Stimulated activated CD8-positive, alpha-beta memory T cell treated with anti-CD3 and anti-CD28 coated beads, Interleukin-15, amount 100 ng/mL, for 1 hour (primary cell): ENCODE results near the gene TCF12.

Experiments
- DNase-seq: peaks from one replicate; pipeline ENCODE4 v3.0.0-alpha.2; 2020; ENCODE audit warnings: low read depth

Gene TCF12

DNA sequence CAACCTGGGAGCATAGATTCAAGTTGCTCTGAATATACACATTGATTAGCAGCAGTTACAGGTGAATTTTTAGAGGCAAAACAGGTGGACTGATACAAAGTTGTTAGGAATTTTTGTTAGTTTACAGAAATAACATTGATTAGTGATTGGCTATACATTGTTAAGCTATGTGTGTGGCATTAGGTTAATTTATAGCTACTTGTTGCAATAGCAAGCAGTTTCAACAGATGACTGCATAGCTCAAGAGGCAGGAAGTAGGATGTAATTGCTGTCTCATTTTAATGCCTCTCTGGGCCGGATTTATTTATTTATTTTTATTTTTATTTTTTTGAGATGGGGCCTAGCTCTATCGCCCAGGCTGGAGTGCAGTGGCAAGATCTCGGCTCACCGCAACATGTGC, 99.7 kb downstream of the TCF12 start:
- DNase-seq = no peak

DNA sequence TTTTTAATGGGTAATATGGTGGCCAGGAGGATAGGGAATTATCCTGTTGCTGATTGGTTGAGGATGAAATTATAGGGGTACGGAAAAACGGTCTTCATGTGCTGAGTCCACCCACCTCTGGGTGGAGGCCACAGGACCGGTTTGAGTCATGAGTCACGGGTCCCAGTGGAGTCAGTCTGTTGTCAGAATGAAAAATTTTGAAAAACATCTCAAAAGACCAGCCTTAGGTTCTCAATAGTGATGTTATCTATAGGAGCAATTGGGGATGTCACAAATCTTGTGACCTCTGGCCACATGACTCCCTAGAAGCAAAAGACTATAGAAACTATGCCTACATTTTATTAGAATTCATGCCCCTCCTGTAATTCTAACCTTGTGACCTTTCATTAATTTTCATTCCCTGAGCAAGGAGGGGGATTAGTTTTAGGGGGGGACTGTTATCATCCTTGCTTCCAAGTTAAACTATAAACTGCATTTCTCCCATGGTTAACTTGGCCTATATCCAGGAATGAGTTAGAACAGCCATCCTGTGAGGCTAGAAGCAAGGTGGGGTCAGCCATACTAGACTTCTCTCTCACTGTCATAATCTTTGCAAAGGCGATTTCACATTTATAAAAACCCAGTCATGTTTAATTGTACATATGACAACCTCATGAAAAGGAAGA, 101.2 kb downstream of the TCF12 start:
- no peak for DNase-seq

DNA sequence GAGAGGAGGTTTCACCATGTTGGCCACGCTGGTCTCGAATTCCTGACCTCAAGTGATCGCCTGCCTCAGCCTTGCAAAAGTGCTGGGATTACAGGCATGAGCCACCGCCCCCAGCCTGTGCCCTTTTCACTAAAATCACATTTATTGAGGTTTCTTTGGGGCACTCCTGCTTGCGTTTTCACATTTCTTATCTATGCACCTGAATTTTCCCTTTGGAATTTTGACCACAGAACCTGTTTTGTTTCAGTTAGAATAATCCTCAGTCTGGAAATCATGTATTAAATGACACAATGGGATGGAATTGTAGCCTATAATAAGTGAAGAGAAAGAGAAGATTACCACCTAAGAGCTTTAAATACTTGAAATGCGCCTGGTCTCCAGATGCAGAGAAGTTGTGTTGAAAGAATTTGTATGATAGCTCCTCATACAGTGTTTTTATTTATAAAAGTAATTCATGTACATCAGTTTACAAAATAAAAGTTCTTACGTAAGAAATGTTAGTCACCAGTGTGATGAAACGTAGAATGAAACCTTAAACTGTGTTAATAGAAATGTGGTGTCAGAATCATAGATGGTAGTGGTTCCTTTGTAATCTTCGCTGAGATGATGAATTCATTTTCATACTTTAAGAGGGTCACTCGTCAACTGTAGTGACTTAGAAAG, 107.0 kb downstream of the TCF12 start:
- DNase-seq = no peak

DNA sequence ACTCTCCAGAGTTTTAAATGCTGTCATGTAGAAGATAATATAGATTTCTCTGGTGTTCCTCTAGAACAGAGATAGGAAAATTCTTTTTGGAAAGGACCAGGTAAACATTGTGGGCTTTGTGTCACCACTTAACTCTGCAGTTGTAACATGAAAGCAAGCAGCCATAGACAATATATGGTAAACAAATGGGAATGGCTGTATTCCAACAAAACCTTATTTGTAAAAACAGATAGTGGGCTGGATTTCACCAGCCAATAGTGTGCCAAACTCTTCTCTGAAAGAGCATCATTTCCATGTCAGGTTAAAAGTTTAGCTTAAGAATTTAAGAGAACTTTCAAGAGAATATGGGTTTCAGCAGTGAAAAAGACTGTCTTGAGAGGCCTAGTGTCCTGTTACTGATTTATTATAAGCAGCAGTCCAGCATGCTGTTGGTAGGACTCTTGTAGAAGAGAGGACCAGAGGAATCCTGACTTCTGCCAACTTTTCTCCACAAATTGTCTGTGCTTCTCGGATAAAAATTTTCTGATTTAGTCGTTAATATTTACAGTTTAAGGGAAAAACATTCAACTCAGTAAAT, 107.7 kb downstream of the TCF12 start:
- DNase-seq = no peak

DNA sequence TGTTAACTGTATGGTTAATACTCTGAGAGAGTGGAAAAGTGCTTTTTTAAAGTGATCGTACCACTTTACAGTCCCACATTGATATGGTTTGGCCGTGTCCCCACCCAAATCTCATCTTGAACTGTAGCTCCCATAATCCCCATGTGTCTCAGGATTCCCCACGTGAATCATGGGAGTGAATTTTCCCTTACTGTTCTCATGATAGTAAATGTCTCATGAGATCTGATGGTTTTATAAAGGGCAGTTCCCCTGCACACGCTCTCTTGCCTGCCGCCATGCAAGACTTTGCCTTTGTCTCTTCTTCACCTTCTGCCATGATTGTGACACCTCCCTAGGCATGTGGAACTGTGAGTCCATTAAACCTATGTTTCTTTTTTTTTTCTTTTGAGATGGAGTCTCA, 109.2 kb downstream of the TCF12 start:
- DNase-seq = no peak

DNA sequence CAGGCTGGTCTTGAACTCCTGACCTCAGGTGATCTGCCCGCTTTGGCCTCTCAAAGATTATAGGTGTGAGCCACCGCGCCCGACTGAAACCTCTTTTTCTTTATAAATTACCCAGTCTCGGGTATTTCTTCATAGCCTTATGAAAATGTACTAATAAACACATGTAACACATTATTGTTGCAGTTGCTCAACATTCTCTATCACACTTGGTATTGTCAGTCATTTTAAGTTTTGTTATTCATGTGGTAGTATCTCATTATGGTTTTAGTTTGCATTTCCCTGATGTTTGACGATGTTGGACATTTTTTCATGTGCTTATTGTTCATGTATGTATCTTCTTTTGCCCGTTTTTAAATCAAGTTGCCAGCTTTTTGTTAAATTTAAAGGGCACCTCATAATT, 109.7 kb downstream of the TCF12 start:
- DNase-seq = no peak

DNA sequence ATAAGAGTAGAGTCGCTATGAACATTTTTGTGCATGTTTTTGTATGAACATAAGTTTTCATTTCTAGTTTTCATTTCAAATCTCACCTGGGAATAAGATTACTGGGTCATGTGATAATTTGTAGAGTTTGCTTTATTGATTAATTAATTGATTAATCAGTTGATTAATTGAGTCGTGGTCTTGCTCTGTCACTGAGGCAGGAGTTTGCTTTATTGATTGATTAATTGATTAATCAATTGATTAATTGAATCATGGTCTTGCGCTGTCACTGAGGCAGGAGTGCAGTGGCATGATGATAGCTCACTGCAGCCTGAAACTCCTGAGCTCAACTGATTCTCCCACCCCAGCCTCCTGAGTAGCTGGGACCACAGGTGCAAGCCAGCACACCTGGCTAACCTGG, 111.6 kb downstream of the TCF12 start:
- DNase-seq = no peak

DNA sequence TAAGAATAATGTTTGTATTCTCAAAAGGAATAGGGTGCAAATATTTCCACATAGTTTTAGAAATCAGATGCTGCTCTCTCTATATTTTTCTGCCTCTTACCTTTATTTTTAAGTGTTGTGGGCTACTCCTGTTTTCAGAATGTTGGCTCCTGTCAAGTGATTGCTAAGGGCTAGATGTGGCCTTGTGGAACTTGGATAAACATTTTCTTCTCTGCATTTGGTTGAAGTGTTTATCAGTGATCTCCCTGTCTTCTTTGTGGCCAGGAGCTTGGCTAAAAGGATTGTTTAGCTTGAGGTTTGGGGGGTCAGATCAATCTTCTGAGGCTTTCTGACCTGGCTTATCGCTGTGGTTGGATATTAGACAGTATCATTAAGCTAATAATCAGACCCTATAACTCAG, 112.6 kb downstream of the TCF12 start:
- no peak for DNase-seq

DNA sequence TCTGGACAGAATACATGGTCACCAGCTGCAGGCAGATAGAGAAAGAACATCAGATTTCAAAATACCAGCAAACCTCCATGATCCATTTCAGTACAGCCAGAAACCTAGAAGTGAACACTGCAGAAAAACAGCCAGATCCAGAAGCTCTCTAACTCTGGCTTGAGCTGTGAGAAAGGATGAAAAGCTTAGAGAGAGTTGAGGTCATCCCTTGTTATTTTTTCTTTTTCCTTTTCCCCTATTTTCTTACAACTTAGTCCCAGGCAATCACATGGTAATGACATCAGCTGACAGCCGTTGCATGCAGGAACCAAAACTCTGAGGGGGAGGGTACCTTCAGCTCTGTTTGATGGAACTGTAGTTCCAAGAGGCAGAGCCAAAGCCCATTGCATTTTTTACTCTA, 113.2 kb downstream of the TCF12 start:
- no peak for DNase-seq

DNA sequence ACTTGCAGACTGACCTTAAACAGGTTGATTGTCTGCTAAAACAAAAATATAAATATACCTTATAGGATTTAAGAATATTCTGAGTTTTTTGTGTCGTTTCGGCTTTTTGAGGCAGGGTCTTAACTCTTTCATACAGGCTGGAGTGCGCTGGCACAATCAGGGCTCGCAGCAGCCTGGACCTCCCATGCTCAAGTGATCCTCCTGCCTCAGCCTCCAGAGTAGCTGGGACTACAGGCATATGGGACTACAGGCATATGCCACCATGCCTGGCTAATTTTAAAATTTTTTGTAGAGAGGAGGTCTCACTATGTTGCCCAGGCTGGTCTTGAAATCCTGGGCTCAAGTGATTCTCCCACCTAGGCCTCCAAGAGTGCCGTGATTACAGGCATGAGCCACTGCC, 113.9 kb downstream of the TCF12 start:
- no peak for DNase-seq

DNA sequence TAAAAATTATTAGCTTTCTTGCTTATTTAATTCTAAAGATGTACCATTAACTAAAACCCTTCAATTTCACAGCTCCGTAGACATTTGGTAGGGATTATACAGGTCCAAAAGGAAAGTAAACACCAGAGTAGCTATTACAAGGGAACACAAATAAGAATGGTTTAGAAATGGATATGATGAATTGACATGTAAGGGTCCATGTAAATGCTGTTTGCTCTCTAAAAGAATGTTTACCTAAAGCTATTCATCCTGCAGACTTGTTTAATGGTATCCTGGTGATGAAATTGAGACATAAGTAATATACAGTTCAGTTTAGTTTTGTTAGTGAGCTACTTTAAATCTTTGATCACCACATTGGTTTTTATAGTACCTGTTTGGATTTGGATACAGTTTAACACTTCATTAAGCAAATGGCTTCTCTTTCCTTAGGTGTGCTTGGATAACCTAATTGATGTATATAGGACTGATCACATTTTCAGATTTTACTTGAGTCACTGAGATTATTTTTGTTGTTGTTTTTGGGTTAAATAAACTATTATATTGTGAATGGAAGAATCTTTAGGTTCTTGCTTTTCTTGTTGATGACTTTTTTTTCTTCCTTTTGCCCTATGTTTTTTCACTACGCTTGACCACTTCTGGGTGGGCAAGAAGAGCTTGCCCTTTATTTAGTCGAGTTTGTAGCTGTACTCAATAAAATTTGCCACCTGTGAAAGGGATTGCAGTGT, 115.4 kb downstream of the TCF12 start:
- no peak for DNase-seq

DNA sequence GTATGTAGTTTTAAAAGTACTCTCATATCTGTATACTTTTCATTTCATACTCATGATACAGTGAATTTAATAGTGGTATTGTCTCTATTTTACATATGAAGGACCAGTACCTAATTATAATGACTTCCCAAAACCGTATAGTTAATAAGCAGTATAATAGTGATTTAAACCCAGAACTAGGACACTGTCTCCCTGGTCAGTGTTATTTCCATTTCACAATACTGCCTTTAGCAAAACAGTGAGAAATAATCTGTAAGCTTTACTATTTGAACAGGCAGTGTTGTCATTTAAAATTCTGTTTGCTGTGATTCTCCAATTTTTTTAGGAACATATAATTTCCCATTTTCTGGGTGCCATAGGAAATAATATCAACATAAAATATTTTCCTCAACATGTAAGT, 116.2 kb downstream of the TCF12 start:
- no peak for DNase-seq

DNA sequence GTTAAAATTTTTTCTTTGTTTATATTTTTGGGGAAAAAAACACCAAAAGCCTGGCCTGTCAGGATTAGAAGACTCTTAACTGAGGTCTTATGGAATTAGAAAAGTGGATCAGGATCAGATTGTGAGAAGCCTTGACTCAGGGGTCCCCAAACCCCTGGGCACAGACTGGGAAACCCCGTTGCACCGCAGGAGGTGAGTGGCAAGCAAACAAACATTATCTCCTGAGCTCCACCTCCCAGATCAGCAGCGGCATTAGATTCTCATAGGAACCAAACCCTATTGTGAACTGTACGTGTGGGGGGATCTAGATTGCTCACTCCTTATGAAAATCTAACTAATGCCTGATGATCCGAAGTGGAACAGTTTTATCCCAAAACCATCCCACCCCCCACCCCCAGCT, 117.2 kb downstream of the TCF12 start:
- no peak for DNase-seq

DNA sequence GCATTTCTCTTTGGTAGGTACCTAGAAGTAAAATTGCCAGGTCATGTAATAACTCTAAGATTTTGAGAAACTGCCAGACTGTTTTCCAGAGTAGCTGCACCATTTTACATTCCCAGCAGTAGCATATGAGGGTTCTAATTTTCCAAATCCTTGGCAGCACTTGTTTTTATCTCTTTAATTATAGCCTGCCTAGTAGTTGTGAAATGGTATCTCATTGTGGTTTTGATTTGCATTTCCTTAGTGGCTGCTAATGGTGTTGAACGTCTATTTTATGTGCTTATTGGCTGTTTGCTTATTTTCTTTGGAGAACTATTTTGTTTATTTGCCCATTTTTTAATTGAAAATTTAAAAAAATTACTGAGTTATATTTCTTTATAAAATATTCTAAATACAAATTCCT, 117.9 kb downstream of the TCF12 start:
- DNase-seq = no peak

DNA sequence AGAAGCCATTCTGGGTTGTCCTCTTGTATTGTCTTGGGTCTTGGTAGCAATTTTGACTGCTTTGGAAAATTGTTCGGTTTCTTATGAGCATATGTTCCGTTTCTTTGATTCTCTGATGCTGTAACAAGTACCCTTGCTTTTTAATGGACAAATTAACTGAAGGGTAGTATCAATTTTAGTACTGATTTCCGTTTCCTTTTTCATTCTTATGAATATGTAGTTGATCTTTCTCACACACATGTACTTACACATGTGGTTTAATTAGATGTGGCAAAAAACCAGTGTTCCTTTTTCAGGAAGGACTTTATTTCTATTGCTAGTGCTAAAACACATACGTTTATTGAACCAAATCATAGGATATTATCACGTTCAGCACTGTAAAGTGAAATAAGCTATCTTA, 119.1 kb downstream of the TCF12 start:
- no peak for DNase-seq

DNA sequence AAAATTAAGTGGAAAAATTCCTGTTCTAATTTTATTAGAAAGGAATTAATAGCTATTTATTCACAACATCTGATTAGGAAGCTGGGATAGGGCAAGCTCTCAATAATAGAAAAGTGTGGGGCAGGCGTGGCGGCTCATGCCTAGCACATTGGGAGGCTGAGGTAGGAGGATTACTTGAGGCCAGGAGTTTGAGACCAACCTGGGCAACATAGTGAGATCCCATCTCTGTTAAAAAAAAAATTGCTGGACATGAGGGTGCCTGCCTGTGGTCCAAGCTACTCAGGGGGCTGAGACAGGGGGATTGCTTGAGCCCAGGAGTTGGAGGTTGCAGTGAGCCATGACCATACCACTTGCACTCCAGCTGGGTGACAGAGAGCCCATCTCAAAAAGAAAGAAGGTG, 119.6 kb downstream of the TCF12 start:
- no peak for DNase-seq

DNA sequence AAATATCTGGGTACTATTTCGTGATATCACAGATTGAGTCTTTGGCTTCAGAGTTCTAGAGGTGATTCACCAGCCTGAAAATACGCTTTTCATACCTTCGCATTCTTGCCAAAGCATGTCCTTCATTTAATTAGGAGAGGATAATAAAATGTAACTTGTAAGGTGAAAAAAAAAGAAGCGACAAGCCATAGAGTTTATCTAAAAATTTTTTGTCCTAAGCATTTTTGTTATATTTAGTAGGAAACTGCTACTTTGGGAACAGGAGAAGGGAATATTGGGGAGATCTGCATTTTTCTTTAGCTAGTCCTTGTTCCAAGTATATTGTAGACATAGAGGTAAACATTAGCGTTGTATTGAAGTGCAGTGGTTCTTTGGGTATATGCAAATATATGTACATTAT, 120.1 kb downstream of the TCF12 start:
- DNase-seq = no peak

DNA sequence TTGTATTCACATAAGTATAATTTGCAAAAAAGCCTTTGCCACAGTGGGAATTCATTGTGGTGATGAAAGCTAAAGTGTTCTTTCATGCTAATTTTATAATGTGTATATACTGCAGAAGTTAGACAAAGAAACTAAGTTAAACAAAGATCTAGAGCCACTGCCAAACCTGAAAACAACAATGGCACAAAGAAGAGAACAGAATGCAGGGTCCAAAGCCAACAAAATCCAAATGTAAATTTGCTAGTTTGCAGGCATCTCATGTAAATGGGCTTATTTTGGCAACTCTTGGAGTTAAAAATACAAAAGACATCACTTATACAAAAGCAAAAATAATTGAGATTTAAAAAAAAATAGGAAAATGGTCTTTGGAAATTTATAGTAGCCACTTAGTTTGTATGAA, 123.0 kb downstream of the TCF12 start:
- no peak for DNase-seq

DNA sequence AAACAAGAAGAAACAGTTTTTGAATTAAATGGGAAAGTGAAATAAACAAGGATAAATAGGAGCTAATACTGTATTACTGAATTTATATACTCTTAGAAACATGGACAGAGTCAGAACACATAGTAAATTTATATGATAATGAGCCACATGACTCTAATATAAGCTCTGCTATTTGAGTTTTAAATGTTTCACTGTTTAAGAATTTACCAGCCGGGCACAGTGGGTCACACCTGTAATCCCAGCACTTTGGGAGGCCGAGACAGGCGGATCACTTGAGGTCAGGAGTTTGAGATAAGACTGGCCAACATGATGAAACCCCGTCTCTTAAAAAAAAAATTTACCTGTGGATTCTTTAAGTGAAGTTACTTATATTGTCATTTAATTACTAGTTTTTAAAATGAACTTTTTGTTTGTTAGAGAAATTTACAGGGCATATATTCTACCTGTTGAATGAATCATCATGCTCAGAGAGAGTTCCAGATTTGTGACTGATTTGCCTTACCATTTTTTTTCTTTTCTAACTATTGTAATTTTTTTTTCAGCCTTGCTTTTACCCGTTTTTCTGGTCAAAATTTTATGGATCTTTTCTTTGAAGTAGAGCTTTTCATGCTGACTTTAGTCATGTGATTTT, 125.7 kb downstream of the TCF12 start:
- DNase-seq = no peak

DNA sequence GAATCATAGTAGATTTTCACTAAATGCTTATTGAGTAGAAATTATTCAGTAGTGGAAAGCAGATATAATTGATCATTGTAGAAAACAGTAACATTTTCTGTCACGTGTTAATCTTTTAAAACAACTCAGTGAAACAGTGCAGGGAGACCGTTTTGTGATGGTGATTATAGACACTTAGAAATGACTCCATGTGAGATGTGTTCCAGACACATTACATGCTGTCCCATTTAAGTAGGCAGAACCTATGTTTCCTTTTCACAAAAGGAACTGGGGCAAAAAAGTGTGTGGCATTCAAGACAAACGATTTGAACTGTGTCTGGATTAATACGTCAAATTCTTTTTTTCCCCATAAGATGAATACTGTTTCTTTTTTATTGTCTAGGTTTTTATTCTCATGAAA, 126.5 kb downstream of the TCF12 start:
- DNase-seq = no peak

DNA sequence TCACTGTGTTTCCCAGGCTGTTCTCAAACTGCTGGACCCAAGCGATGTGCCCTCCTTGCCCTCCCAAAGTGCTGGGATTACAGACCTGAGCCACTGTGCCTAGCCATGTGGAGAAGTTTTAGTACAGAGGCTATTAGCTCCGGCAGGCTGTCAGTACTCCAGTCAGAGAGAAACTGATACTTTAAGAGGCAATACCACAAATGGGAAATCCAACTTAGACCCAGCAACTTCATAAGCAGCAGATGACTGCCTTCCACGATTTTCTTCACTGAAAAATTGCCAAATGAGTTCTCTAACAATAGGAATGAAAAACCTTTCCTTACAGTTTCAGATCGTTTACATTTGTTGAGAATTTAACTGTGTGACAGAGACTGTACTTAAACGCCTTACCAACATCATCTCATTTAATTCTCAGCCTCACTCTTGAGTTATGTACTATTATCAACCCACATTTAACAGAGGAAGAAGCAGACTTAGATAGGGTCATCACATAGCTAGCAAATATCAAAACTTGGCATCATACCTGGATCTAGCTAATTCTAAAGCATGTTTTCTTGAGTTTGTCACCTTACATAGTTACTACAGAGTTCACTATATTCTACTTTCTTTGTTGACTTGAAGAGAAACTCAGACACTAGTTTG, 127.4 kb downstream of the TCF12 start:
- DNase-seq = no peak

DNA sequence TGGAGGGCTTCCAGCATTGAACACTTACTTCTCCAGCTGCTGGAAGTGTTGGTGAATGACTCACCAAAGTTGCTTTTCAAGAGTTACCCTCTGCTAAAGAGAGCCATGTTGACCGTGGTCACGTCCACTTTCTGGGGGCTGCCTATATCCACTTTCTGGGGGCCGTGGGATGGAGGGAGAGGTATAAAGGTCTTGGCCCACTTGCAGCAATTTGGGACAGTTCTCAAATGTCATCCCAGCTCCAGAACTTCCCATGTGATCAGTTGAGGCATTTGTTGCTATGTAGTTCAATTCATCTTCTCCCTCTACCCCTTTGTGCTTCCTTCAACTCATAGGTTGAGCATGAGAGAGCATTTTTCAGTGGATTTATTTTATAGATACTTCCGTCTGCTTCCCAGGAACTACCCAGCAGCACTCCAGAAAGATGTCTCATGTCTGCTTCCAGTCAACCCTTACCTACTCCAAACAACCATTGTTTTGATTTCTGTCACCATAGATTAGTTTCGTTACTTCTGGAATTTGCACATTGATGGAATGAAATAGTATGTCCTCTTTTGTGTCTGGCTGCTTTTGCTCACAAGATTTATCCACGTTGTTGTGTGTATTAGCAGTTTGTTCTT, 130.6 kb downstream of the TCF12 start:
- no peak for DNase-seq
